Panc1 (cell line): ENCODE data around the gene TBC1D16. TPM values are rescaled to one million over a fixed set of nuclear protein-coding genes. Genes with fewer than 3 reads are reported as not detected.
A peak's percentile ranks its signal among the peaks of the same experiment; 100 is the strongest.

Experiments
- ATAC-seq: fragments of 200-7000 bp; cut with Tn5 transposase; 2 replicates; pipeline ENCODE4 v1.9.1; 2020; ENCODE audit warnings: mild to moderate bottlenecking, moderate library complexity
- BruUV-seq: library from RNA; stranded (reverse); fragments of 400-500 nt; replicated peaks from 2 replicates; lab custom pipeline; 2021; lab: Mats Ljungman, UMichigan
- CTCF ChIA-PET: fragments of 300-600 bp; sonication (Branson Sonifier 250); formaldehyde crosslinking; loops from one replicate; lab custom pipeline; 2022; ENCODE audit warnings: antibody characterized with exemption; lab: Charles Lee
- POLR2A ChIA-PET: fragments of 300-600 bp; sonication (Branson Sonifier 250); formaldehyde crosslinking; loops from one replicate; lab custom pipeline; 2022; ENCODE audit warnings: antibody characterized with exemption; lab: Charles Lee
- DNase-seq: peaks from one replicate; pipeline ENCODE4 v3.0.0-alpha.2; 2010; ENCODE audit warnings: low read depth, low spot score
- H3K27ac ChIP-seq: 2 replicates; pipeline ENCODE4 v1.5.1; 2011; ENCODE audit warnings: mild to moderate bottlenecking, low read length, inconsistent platforms
- H3K27me3 ChIP-seq: fragments of 200-500 bp; sonication (Bioruptor generic); 2 replicates; pipeline ENCODE4 v1.6.0; 2014; ENCODE audit warnings: low read length, inconsistent platforms; ENCODE audit not compliant: control insufficient read depth, insufficient read depth
- H3K36me3 ChIP-seq: fragments of 200-500 bp; sonication (Bioruptor generic); 2 replicates; pipeline ENCODE4 v1.5.1; 2014; ENCODE audit warnings: inconsistent platforms, mild to moderate bottlenecking, low read length, moderate library complexity; ENCODE audit not compliant: control insufficient read depth, insufficient read depth
- H3K4me1 ChIP-seq: 2 replicates; pipeline ENCODE4 v1.5.1; 2011; ENCODE audit warnings: inconsistent platforms, mild to moderate bottlenecking, low read length, moderate library complexity; ENCODE audit not compliant: control insufficient read depth, insufficient read depth
- H3K4me3 ChIP-seq, 2 experiments: 2 replicates each; pipeline ENCODE4 v1.5.1; 2011 to 2012; ENCODE audit warnings: low read depth in 2 of 2, low read length in 2 of 2, mild to moderate bottlenecking in 2 of 2, inconsistent platforms in 1 of 2, moderate library complexity in 1 of 2
- H3K9me3 ChIP-seq: fragments of 200-500 bp; sonication (Bioruptor generic); 2 replicates; pipeline ENCODE4 v1.5.1; 2014; ENCODE audit warnings: low read depth, mild to moderate bottlenecking, inconsistent platforms, low read length, moderate library complexity; ENCODE audit not compliant: control insufficient read depth, insufficient read depth
- CTCF ChIP-seq: fragments of 450-650 bp; IDR thresholded peaks from 2 replicates; pipeline ENCODE4 v1.5.1; 2017; ENCODE audit warnings: mild to moderate bottlenecking
- POLR2AphosphoS5 ChIP-seq: IDR thresholded peaks from 2 replicates; pipeline ENCODE4 v1.6.1; 2012; ENCODE audit warnings: mild to moderate bottlenecking, low read depth, low read length, moderate library complexity
- REST ChIP-seq, 2 experiments: IDR thresholded peaks; 2 replicates each; pipeline ENCODE4 v1.6.1; 2011 to 2012; ENCODE audit warnings: low read depth in 2 of 2, control low read depth in 1 of 2, low read length in 1 of 2, mild to moderate bottlenecking in 1 of 2, moderate library complexity in 1 of 2; ENCODE audit not compliant: insufficient read depth in 1 of 2
- SIN3A ChIP-seq: IDR thresholded peaks from 2 replicates; pipeline ENCODE4 v1.6.1; 2012; ENCODE audit warnings: low read depth, mild to moderate bottlenecking, low read length, moderate library complexity, borderline replicate concordance; ENCODE audit not compliant: insufficient read depth
- TCF7L2 ChIP-seq: IDR thresholded peaks from 2 replicates; pipeline ENCODE4 v1.6.1; 2011; ENCODE audit warnings: mild to moderate bottlenecking, low read depth, low read length, inconsistent platforms
- in situ Hi-C: cut with HindIII; loops from 2 replicates; pipeline ENCODE4 v1.10.0; 2016; ENCODE audit warnings: low sequenced_read_pairs, low pct_unique_long_range_greater_than_20kb
- intact Hi-C: fragments of 100-400 bp; cut with micrococcal nuclease; formaldehyde crosslinking; loops from one replicate; pipeline ENCODE4 v1.10.0; 2022; ENCODE audit not compliant: unreplicated experiment
- total RNA-seq: library from RNA; stranded (reverse); gene quantifications from one replicate; pipeline ENCODE4 v1.2.1, GENCODE V29; 2021; ENCODE audit not compliant: unreplicated experiment

The TBC1D16 gene
- total RNA-seq, 1 experiment from 2014 or later, result 41.6 TPM

GRCh38 chr17:79936050-79936449 lies 99.6 kb downstream of the TBC1D16 start:
- in situ Hi-C loops, result no loop called here

GRCh38 chr17:79935197-79935885 lies 100.3 kb downstream of the TBC1D16 start:
- Histone ChIP-seq H3K36me3 (no peaks in the 10 kb centered on the region), H3K27ac (no peak overlapping the region), H3K4me1 (peaks cover 34% of the 10 kb centered on the region), H3K4me3 (no peak overlapping the region), H3K27me3 (no peaks in the 10 kb centered on the region), H3K9me3 (no peaks in the 10 kb centered on the region)
- in situ Hi-C loops (no loop called here), intact Hi-C loops (no loop called here)
- no peak for ATAC-seq
- TF ChIP-seq POLR2AphosphoS5 (no peak), TCF7L2 (no peak), REST (IDR thresholded peaks at IDR 0.05; ENCODE audit: insufficient read depth in 1 of 2, low read depth in 2 of 2, low read length in 1 of 2) (no peak), CTCF (no peak), SIN3A (no peak)
- CTCF ChIA-PET, result no interaction called here
- POLR2A ChIA-PET, result interaction anchor here (0.5 kb wide), 1 partner anchor 242 kb away, joined by 5 read pairs; no protein-coding TSS in a partner anchor
- BruUV-seq, result no TSS peak
- no peak for DNase-seq

More at GRCh38 chr17:79936050-79936449, 99.6 kb downstream of the TBC1D16 start:
- no peaks in the 10 kb centered on the region for H3K27me3 ChIP-seq
- 0 out of 4 replicates have a peak, but pooled peaks of 1 of the 2 experiments have one; percentile 15 for TF ChIP-seq REST (IDR thresholded peaks at IDR 0.05; ENCODE audit: insufficient read depth in 1 of 2, low read depth in 2 of 2, low read length in 1 of 2)
- TF ChIP-seq SIN3A, result no peak
- no peak for DNase-seq
- POLR2A ChIA-PET, result interaction anchor here (0.6 kb wide), 1 partner anchor 65 kb away, joined by 3 read pairs; no protein-coding TSS in a partner anchor
- no peaks in the 10 kb centered on the region for H3K36me3 ChIP-seq
- no peaks in the 10 kb centered on the region for H3K9me3 ChIP-seq
- ATAC-seq, result no peak
- intact Hi-C loops, result no loop called here
- no peak overlapping the region for H3K4me3 ChIP-seq
- no peak overlapping the region for H3K27ac ChIP-seq
- CTCF ChIA-PET, result interaction anchor here (0.7 kb wide), 1 partner anchor 94 kb away, joined by 3 read pairs; no protein-coding TSS in a partner anchor
- no TSS peak for BruUV-seq
- peaks cover 29% of the 10 kb centered on the region for H3K4me1 ChIP-seq
